HG02970 (cell line): ENCODE measurements around the gene CPM.
"Not testable (repeated sequence)": the region's sequence is repeated elsewhere in the genome, so short reads cannot be mapped to it uniquely, and the experiment has no call there.

Experiments
- ATAC-seq: cut with Tn5 transposase; IDR thresholded peaks from one replicate; pipeline ENCODE4 v1.9.1; 2021; ENCODE audit warnings: mild to moderate bottlenecking, moderate library complexity, moderate number of reproducible peaks; ENCODE audit not compliant: unreplicated experiment, low FRiP score

The CPM gene

GRCh38 chr12:68811573-68811972 lies 121.4 kb downstream of the CPM start:
- ATAC-seq = not testable (repeated sequence)

GRCh38 chr12:68810027-68810389 lies 123.0 kb downstream of the CPM start:
- not testable (repeated sequence) for ATAC-seq

DNA sequence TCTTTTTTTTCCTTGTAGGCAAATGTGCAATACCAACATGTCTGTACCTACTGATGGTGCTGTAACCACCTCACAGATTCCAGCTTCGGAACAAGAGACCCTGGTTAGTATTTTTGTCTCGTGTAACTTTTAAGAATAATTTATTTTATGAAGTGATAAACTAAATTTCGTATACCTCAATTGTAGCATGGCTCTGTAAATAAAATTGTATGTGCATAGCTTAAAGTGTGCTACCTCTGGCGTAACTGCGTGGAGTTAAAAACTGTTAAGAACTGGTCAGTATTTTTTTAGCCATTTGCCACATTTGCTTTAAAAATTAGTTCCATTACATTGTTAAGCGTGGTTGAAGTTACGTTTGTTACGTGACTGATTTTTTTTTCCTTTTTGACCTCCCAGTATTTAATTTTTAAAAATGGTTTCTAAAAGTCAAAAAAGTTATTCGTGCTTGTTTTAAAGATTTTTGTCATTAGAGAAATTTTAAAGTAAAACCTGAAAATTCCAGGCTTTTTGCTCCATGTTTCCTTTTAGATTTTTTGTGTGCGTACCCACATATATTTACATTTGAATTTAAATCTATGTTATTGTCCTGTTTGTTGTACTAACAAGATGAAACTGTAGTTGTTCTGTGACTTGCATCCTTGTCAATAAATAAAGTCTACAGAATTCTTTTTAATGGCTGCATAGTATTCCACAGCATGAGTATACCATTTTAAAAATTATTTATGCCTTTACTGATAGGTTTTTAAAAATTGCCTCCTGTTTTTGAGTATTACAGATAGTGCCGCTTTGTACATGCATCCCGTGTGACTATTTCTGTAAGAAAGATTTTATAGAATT lies 123.6 kb downstream of the CPM start:
- no peak for ATAC-seq

DNA sequence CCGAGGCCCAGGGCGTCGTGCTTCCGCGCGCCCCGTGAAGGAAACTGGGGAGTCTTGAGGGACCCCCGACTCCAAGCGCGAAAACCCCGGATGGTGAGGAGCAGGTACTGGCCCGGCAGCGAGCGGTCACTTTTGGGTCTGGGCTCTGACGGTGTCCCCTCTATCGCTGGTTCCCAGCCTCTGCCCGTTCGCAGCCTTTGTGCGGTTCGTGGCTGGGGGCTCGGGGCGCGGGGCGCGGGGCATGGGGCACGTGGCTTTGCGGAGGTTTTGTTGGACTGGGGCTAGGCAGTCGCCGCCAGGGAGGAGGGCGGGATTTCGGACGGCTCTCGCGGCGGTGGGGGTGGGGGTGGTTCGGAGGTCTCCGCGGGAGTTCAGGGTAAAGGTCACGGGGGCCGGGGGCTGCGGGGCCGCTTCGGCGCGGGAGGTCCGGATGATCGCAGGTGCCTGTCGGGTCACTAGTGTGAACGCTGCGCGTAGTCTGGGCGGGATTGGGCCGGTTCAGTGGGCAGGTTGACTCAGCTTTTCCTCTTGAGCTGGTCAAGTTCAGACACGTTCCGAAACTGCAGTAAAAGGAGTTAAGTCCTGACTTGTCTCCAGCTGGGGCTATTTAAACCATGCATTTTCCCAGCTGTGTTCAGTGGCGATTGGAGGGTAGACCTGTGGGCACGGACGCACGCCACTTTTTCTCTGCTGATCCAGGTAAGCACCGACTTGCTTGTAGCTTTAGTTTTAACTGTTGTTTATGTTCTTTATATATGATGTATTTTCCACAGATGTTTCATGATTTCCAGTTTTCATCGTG lies 124.4 kb downstream of the CPM start:
- peak; percentile 54 for ATAC-seq

GRCh38 chr12:68807576-68808387 lies 125.2 kb downstream of the CPM start, which contains the start of gene MDM2:
TSS of gene MDM2 (plus strand) at chr12:68808177. CDS start at chr12:68808478, 301 bp downstream.
- peak; percentile 80 for ATAC-seq

GRCh38 chr12:68807274-68807575 lies 125.7 kb downstream of the CPM start:
- ATAC-seq = not testable (repeated sequence)

DNA sequence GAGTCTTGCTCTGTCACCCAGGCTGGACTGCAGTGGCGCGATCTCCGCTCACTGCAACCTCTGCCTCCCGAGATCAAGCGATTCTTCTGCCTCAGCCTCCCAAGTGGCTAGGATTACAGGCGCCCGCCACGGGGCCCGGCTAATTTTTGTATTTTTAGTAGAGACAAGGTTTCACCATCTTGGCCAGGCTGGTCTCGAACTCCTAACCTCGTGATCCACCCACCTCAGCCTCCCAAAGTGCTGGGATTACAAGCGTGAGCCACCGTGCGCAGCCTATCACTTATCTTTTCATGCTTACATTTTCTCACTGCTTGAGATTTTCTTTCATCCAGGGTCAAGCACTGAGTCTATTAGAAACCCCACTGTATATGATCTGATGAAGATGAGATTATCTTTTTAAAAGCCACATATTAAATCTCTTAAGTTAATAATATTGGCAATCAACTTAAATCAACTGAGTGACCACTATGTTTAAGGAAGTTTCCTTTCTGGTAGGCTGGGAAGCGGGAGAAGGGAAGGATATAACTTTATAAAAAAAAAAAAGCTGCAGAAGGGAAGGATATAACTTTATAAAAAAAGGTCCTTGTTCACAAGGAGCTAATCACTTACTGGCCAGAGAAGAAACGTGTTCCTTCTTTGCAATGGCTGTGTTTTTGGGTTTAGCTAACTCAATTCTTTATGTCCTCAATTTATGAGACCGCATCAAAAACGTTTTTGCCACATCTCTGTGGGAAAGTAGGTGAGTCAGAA lies 126.3 kb downstream of the CPM start:
- no peak for ATAC-seq

GRCh38 chr12:68805592-68806120 lies 127.3 kb downstream of the CPM start:
- no peak for ATAC-seq

GRCh38 chr12:68804657-68805591 lies 128.0 kb downstream of the CPM start:
- ATAC-seq = no peak

GRCh38 chr12:68803948-68804656 lies 128.9 kb downstream of the CPM start:
- ATAC-seq = no peak

DNA sequence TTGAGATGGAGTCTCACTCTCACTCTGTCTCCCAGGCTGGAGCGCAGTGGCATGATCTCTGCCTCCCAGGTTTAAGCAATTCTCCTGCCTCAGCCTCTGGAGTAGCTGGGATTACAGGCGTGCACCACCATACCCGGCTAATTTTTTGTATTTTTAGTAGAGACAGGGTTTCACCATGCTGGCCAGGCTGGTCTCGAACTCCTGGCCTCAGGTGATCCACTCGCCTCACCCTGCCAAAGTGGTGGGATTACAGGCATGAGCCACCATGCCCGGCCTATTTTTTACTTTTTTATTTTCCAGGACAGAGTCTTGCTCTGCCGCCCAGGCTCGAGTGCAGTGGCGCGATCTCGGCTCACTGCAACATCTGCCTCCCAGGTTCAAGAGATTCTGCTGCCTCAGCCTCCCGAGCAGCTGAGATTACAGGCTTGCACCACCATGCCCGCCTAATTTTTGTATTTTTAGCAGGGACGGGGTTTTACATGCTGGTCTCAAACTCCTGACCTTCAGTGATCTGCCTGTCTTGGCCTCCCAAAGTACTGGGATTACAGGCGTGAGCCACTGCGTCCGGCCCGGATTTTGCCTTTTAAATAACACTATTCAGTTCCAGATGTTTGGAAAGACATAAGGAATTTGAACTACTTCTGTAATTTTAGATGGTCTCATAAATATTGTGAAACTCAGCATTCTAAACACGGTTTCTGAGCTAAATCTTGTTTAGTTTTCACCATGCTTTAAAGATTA lies 129.9 kb downstream of the CPM start:
- not testable (repeated sequence) for ATAC-seq

DNA sequence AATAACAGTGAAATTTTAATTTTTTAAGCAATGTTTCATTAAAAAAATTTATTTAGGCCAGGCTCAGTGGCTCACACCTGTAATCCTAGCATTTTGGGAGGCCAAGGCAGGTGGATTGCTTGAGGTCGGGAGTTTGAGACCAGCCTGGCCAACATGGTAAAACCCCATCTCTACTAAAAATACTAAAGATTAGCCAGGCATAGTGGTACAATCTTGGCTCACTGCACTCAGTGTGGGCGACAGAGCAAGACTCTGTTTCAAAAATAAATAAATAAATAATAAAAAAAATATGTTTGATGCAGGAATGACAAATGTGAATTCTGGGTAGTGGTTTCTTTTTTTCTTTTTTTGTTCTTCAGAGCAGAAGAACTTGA lies 130.6 kb downstream of the CPM start:
- ATAC-seq = not testable (repeated sequence)
